Neural cell (in vitro differentiated cells): ENCODE results near the gene RIGI. TPM values are rescaled to one million over a fixed set of nuclear protein-coding genes. Genes with fewer than 3 reads are reported as not detected.

Source experiments
- H2AFZ ChIP-seq: fragments of 200-600, 300-800 bp; sonication (generic), shearing (Covaris generic); 2 replicates; pipeline ENCODE4 v1.6.0; 2014; ENCODE audit warnings: low read depth, mild to moderate bottlenecking, antibody characterized with exemption, low read length, moderate library complexity
- H3F3A ChIP-seq: fragments of 200-600 bp; shearing (Covaris generic); 2 replicates; pipeline ENCODE4 v1.6.1; 2016; ENCODE audit warnings: mild to moderate bottlenecking, moderate library complexity, mixed read lengths, antibody characterized with exemption, low read length; ENCODE audit not compliant: insufficient read depth, poor library complexity, severe bottlenecking
- H3K27ac ChIP-seq: fragments of 200-600, 300-800 bp; sonication (generic), shearing (Covaris generic); 2 replicates; pipeline ENCODE4 v1.5.1; 2014; ENCODE audit warnings: mild to moderate bottlenecking, low read length, moderate library complexity
- H3K27me3 ChIP-seq: fragments of 300-800, 200-600 bp; sonication (generic), shearing (Covaris generic); 2 replicates; pipeline ENCODE4 v1.6.0; 2014; ENCODE audit warnings: mild to moderate bottlenecking, low read depth, low read length, moderate library complexity; ENCODE audit not compliant: insufficient read depth
- H3K36me3 ChIP-seq: fragments of 300-800, 200-600 bp; sonication (generic), shearing (Covaris generic); 2 replicates; pipeline ENCODE4 v1.5.1; 2014; ENCODE audit warnings: mild to moderate bottlenecking, antibody characterized with exemption, low read length, moderate library complexity; ENCODE audit not compliant: insufficient read depth
- H3K4me2 ChIP-seq: fragments of 300-800, 200-600 bp; sonication (generic), shearing (Covaris generic); 2 replicates; pipeline ENCODE4 v1.6.0; 2014; ENCODE audit warnings: mild to moderate bottlenecking, low read length
- H3K4me3 ChIP-seq: fragments of 300-800, 200-600 bp; sonication (generic), shearing (Covaris generic); 2 replicates; pipeline ENCODE4 v1.5.1; 2014; ENCODE audit warnings: mild to moderate bottlenecking, low read length, moderate library complexity
- H3K79me2 ChIP-seq: fragments of 200-600 bp; shearing (Covaris generic); replicated peaks from 2 replicates; pipeline ENCODE4 v1.6.0; 2014; ENCODE audit warnings: mild to moderate bottlenecking, low read length, moderate library complexity; ENCODE audit not compliant: insufficient read depth
- H3K9ac ChIP-seq: fragments of 300-800, 200-600 bp; sonication (generic), shearing (Covaris generic); 2 replicates; pipeline ENCODE4 v1.6.1; 2016; ENCODE audit warnings: mild to moderate bottlenecking, low read length, mixed read lengths
- H3K9me2 ChIP-seq: fragments of 200-600 bp; shearing (Covaris generic); 2 replicates; pipeline ENCODE4 v1.6.1; 2016; ENCODE audit warnings: mild to moderate bottlenecking, low read length, mixed read lengths; ENCODE audit not compliant: insufficient read depth
- H3K9me3 ChIP-seq: fragments of 200-600, 300-800 bp; sonication (generic), shearing (Covaris generic); 2 replicates; pipeline ENCODE4 v1.6.1; 2016; ENCODE audit warnings: mild to moderate bottlenecking, mixed run types, low read length, moderate library complexity, mixed read lengths
- H4K20me1 ChIP-seq: fragments of 200-600 bp; shearing (Covaris generic); 2 replicates; pipeline ENCODE4 v1.6.1; 2016; ENCODE audit warnings: mild to moderate bottlenecking, mixed run types; ENCODE audit not compliant: insufficient read depth
- CTCF ChIP-seq: fragments of 450-650 bp; IDR thresholded peaks from 2 replicates; pipeline ENCODE4 v1.5.1; 2014; ENCODE audit warnings: antibody characterized with exemption, mild to moderate bottlenecking, moderate library complexity; ENCODE audit not compliant: poor library complexity, severe bottlenecking
- EP300 ChIP-seq: fragments of 450-650 bp; conservative IDR thresholded peaks from 2 replicates; pipeline ENCODE4 v1.6.1; 2014; ENCODE audit warnings: antibody characterized with exemption, mild to moderate bottlenecking, moderate library complexity; ENCODE audit not compliant: poor library complexity, severe bottlenecking
- EZH2 ChIP-seq: fragments of 200-600, 300-800 bp; shearing (Covaris generic), sonication (generic); IDR thresholded peaks from 2 replicates; pipeline ENCODE4 v1.6.1; 2014; ENCODE audit warnings: antibody characterized with exemption, low read length, borderline replicate concordance, mild to moderate bottlenecking; ENCODE audit not compliant: insufficient read depth, poor library complexity, severe bottlenecking
- MXI1 ChIP-seq: fragments of 450-650 bp; conservative IDR thresholded peaks from 2 replicates; pipeline ENCODE4 v1.6.1; 2014; ENCODE audit warnings: antibody characterized with exemption, mild to moderate bottlenecking; ENCODE audit not compliant: poor library complexity, severe bottlenecking
- POLR2AphosphoS5 ChIP-seq: IDR thresholded peaks from 2 replicates; pipeline ENCODE4 v1.6.1; 2012
- RAD21 ChIP-seq: fragments of 450-650 bp; conservative IDR thresholded peaks from 2 replicates; pipeline ENCODE4 v1.6.1; 2014; ENCODE audit warnings: antibody characterized with exemption, mild to moderate bottlenecking, moderate library complexity
- REST ChIP-seq: IDR thresholded peaks from 2 replicates; pipeline ENCODE4 v1.6.1; 2012; ENCODE audit warnings: borderline replicate concordance
- SMC3 ChIP-seq: fragments of 450-650 bp; conservative IDR thresholded peaks from 2 replicates; pipeline ENCODE4 v1.6.1; 2014; ENCODE audit warnings: antibody characterized with exemption, mild to moderate bottlenecking, moderate library complexity; ENCODE audit not compliant: poor library complexity
- TAF1 ChIP-seq: IDR thresholded peaks from 2 replicates; pipeline ENCODE4 v1.6.1; 2012; ENCODE audit warnings: low read depth
- polyA plus RNA-seq: library from polyadenylated mRNA; depleted of rRNA; stranded (reverse); fragments of >200 nt; gene quantifications from 2 replicates; pipeline ENCODE4 v1.2.3, GENCODE V29; 2014

The RIGI gene
- polyA plus RNA-seq, 1 donor from 2014 or later = 2.5 TPM

GRCh38 chr9:32516241-32516640, 9.8 kb downstream of the RIGI start:
- TF ChIP-seq REST = no peak
- no peak for TF ChIP-seq POLR2AphosphoS5
- TF ChIP-seq RAD21 = no peak
- TF ChIP-seq EZH2 = no peak
- TF ChIP-seq TAF1 = no peak
- no peak for TF ChIP-seq MXI1
- no peak for TF ChIP-seq SMC3
- TF ChIP-seq EP300 = no peak
- no peak for TF ChIP-seq CTCF

GRCh38 chr9:32508728-32509127, 17.3 kb downstream of the RIGI start:
- Histone ChIP-seq H3K9me3 (no peaks in the 10 kb centered on the region), H3K4me3 (no peak overlapping the region), H2AFZ (no peak overlapping the region), H3F3A (no peaks in the 10 kb centered on the region), H3K9me2 (no peaks in the 10 kb centered on the region), H4K20me1 (no peaks in the 10 kb centered on the region), H3K27ac (no peak overlapping the region), H3K27me3 (no peaks in the 10 kb centered on the region), H3K9ac (no peak overlapping the region), H3K79me2 (no peaks in the 10 kb centered on the region), H3K36me3 (no peaks in the 10 kb centered on the region), H3K4me2 (no peak overlapping the region)
- no peak for TF ChIP-seq EZH2
- TF ChIP-seq MXI1 = no peak
- no peak for TF ChIP-seq SMC3
- no peak for TF ChIP-seq REST
- no peak for TF ChIP-seq CTCF
- TF ChIP-seq EP300 = no peak
- no peak for TF ChIP-seq TAF1

More at GRCh38 chr9:32516241-32516640, 9.8 kb downstream of the RIGI start:
- no peak overlapping the region for H3K27ac ChIP-seq
- H4K20me1 ChIP-seq = no peaks in the 10 kb centered on the region
- H3K79me2 ChIP-seq = no peaks in the 10 kb centered on the region
- no peak overlapping the region for H3K4me2 ChIP-seq
- H3K9me2 ChIP-seq = no peaks in the 10 kb centered on the region
- H3K36me3 ChIP-seq = no peaks in the 10 kb centered on the region
- H3K27me3 ChIP-seq = no peaks in the 10 kb centered on the region
- H3K4me3 ChIP-seq = no peak overlapping the region
- H3F3A ChIP-seq = no peaks in the 10 kb centered on the region
- no peaks in the 10 kb centered on the region for H3K9me3 ChIP-seq
- H2AFZ ChIP-seq = no peak overlapping the region
- no peak overlapping the region for H3K9ac ChIP-seq
